Measurements from ENCODE around the gene RBBP4.

- TF ChIP-seq ZNF138 (tag by site-specific recombination; IDR thresholded peaks at IDR 0.05; ENCODE audit: borderline replicate concordance) (no peak), SP2 (tag by site-specific recombination; IDR thresholded peaks at IDR 0.05) (no peak)
Measured at GRCh38 chr1:32705516-32705915, 54.5 kb downstream of the RBBP4 start.

All from HEK293 (cell line).